Neural cell (in vitro differentiated cells): ENCODE measurements around the gene SAPCD1. TPM values are rescaled to one million over a fixed set of nuclear protein-coding genes. Genes with fewer than 3 reads are reported as not detected.

ENCODE experiments used
- H2AFZ ChIP-seq: fragments of 200-600, 300-800 bp; sonication (generic), shearing (Covaris generic); 2 replicates; pipeline ENCODE4 v1.6.0; 2014; ENCODE audit warnings: low read depth, mild to moderate bottlenecking, antibody characterized with exemption, low read length, moderate library complexity
- H3F3A ChIP-seq: fragments of 200-600 bp; shearing (Covaris generic); 2 replicates; pipeline ENCODE4 v1.6.1; 2016; ENCODE audit warnings: mild to moderate bottlenecking, moderate library complexity, mixed read lengths, antibody characterized with exemption, low read length; ENCODE audit not compliant: insufficient read depth, poor library complexity, severe bottlenecking
- H3K27ac ChIP-seq: fragments of 200-600, 300-800 bp; sonication (generic), shearing (Covaris generic); 2 replicates; pipeline ENCODE4 v1.5.1; 2014; ENCODE audit warnings: mild to moderate bottlenecking, low read length, moderate library complexity
- H3K27me3 ChIP-seq: fragments of 300-800, 200-600 bp; sonication (generic), shearing (Covaris generic); 2 replicates; pipeline ENCODE4 v1.6.0; 2014; ENCODE audit warnings: mild to moderate bottlenecking, low read depth, low read length, moderate library complexity; ENCODE audit not compliant: insufficient read depth
- H3K36me3 ChIP-seq: fragments of 300-800, 200-600 bp; sonication (generic), shearing (Covaris generic); 2 replicates; pipeline ENCODE4 v1.5.1; 2014; ENCODE audit warnings: mild to moderate bottlenecking, antibody characterized with exemption, low read length, moderate library complexity; ENCODE audit not compliant: insufficient read depth
- H3K4me2 ChIP-seq: fragments of 300-800, 200-600 bp; sonication (generic), shearing (Covaris generic); 2 replicates; pipeline ENCODE4 v1.6.0; 2014; ENCODE audit warnings: mild to moderate bottlenecking, low read length
- H3K4me3 ChIP-seq: fragments of 300-800, 200-600 bp; sonication (generic), shearing (Covaris generic); 2 replicates; pipeline ENCODE4 v1.5.1; 2014; ENCODE audit warnings: mild to moderate bottlenecking, low read length, moderate library complexity
- H3K79me2 ChIP-seq: fragments of 200-600 bp; shearing (Covaris generic); replicated peaks from 2 replicates; pipeline ENCODE4 v1.6.0; 2014; ENCODE audit warnings: mild to moderate bottlenecking, low read length, moderate library complexity; ENCODE audit not compliant: insufficient read depth
- H3K9ac ChIP-seq: fragments of 300-800, 200-600 bp; sonication (generic), shearing (Covaris generic); 2 replicates; pipeline ENCODE4 v1.6.1; 2016; ENCODE audit warnings: mild to moderate bottlenecking, low read length, mixed read lengths
- H3K9me2 ChIP-seq: fragments of 200-600 bp; shearing (Covaris generic); 2 replicates; pipeline ENCODE4 v1.6.1; 2016; ENCODE audit warnings: mild to moderate bottlenecking, low read length, mixed read lengths; ENCODE audit not compliant: insufficient read depth
- H3K9me3 ChIP-seq: fragments of 200-600, 300-800 bp; sonication (generic), shearing (Covaris generic); 2 replicates; pipeline ENCODE4 v1.6.1; 2016; ENCODE audit warnings: mild to moderate bottlenecking, mixed run types, low read length, moderate library complexity, mixed read lengths
- H4K20me1 ChIP-seq: fragments of 200-600 bp; shearing (Covaris generic); 2 replicates; pipeline ENCODE4 v1.6.1; 2016; ENCODE audit warnings: mild to moderate bottlenecking, mixed run types; ENCODE audit not compliant: insufficient read depth
- CTCF ChIP-seq: fragments of 450-650 bp; IDR thresholded peaks from 2 replicates; pipeline ENCODE4 v1.5.1; 2014; ENCODE audit warnings: antibody characterized with exemption, mild to moderate bottlenecking, moderate library complexity; ENCODE audit not compliant: poor library complexity, severe bottlenecking
- EP300 ChIP-seq: fragments of 450-650 bp; conservative IDR thresholded peaks from 2 replicates; pipeline ENCODE4 v1.6.1; 2014; ENCODE audit warnings: antibody characterized with exemption, mild to moderate bottlenecking, moderate library complexity; ENCODE audit not compliant: poor library complexity, severe bottlenecking
- EZH2 ChIP-seq: fragments of 200-600, 300-800 bp; shearing (Covaris generic), sonication (generic); IDR thresholded peaks from 2 replicates; pipeline ENCODE4 v1.6.1; 2014; ENCODE audit warnings: antibody characterized with exemption, low read length, borderline replicate concordance, mild to moderate bottlenecking; ENCODE audit not compliant: insufficient read depth, poor library complexity, severe bottlenecking
- MXI1 ChIP-seq: fragments of 450-650 bp; conservative IDR thresholded peaks from 2 replicates; pipeline ENCODE4 v1.6.1; 2014; ENCODE audit warnings: antibody characterized with exemption, mild to moderate bottlenecking; ENCODE audit not compliant: poor library complexity, severe bottlenecking
- POLR2AphosphoS5 ChIP-seq: IDR thresholded peaks from 2 replicates; pipeline ENCODE4 v1.6.1; 2012
- RAD21 ChIP-seq: fragments of 450-650 bp; conservative IDR thresholded peaks from 2 replicates; pipeline ENCODE4 v1.6.1; 2014; ENCODE audit warnings: antibody characterized with exemption, mild to moderate bottlenecking, moderate library complexity
- REST ChIP-seq: IDR thresholded peaks from 2 replicates; pipeline ENCODE4 v1.6.1; 2012; ENCODE audit warnings: borderline replicate concordance
- SMC3 ChIP-seq: fragments of 450-650 bp; conservative IDR thresholded peaks from 2 replicates; pipeline ENCODE4 v1.6.1; 2014; ENCODE audit warnings: antibody characterized with exemption, mild to moderate bottlenecking, moderate library complexity; ENCODE audit not compliant: poor library complexity
- TAF1 ChIP-seq: IDR thresholded peaks from 2 replicates; pipeline ENCODE4 v1.6.1; 2012; ENCODE audit warnings: low read depth
- polyA plus RNA-seq: library from polyadenylated mRNA; depleted of rRNA; stranded (reverse); fragments of >200 nt; gene quantifications from 2 replicates; pipeline ENCODE4 v1.2.3, GENCODE V29; 2014

The SAPCD1 gene
- polyA plus RNA-seq, 1 donor from 2014 or later, result not detected

- peak; percentile 85 for TF ChIP-seq MXI1
- no peak for TF ChIP-seq RAD21
- TF ChIP-seq EZH2, result no peak
- TF ChIP-seq POLR2AphosphoS5, result peak; percentile 18
- H3K36me3 ChIP-seq, result no peaks in the 10 kb centered on the region
- H4K20me1 ChIP-seq, result no peaks in the 10 kb centered on the region
- H3K27me3 ChIP-seq, result no peaks in the 10 kb centered on the region
- H2AFZ ChIP-seq, result peak within 1 kb of the TSS; percentile 42
- H3K79me2 ChIP-seq, result no peaks in the 10 kb centered on the region
- no peaks in the 10 kb centered on the region for H3F3A ChIP-seq
- peak within 1 kb of the TSS; percentile 60 for H3K4me2 ChIP-seq
- H3K27ac ChIP-seq, result no peak within 1 kb of the TSS
- H3K9ac ChIP-seq, result peak within 1 kb of the TSS; percentile 25
- H3K9me2 ChIP-seq, result no peaks in the 10 kb centered on the region
- no peaks in the 10 kb centered on the region for H3K9me3 ChIP-seq
- H3K4me3 ChIP-seq, result peak within 1 kb of the TSS; percentile 66
Measured at GRCh38 chr6:31739639-31740396, 22.6 kb upstream of the SAPCD1 start, which contains the start of gene MSH5. MSH5 (plus strand) TSS chr6:31740005; CDS start chr6:31740467, 462 bp downstream.

- H2AFZ ChIP-seq, result peak overlapping the region; percentile 42
- no peaks in the 10 kb centered on the region for H3F3A ChIP-seq
- peak overlapping the region; percentile 66 for H3K4me3 ChIP-seq
- H3K4me2 ChIP-seq, result no peak overlapping the region
- H3K79me2 ChIP-seq, result no peaks in the 10 kb centered on the region
- peak overlapping the region; percentile 25 for H3K9ac ChIP-seq
- H3K9me2 ChIP-seq, result no peaks in the 10 kb centered on the region
- no peaks in the 10 kb centered on the region for H3K27me3 ChIP-seq
- H3K9me3 ChIP-seq, result no peaks in the 10 kb centered on the region
- H3K27ac ChIP-seq, result no peak overlapping the region
- TF ChIP-seq EZH2 (no peak), EP300 (no peak), TAF1 (no peak), MXI1 (no peak), CTCF (no peak), POLR2AphosphoS5 (no peak), RAD21 (no peak), REST (no peak), SMC3 (no peak)
- no peaks in the 10 kb centered on the region for H4K20me1 ChIP-seq
- H3K36me3 ChIP-seq, result no peaks in the 10 kb centered on the region
Measured at GRCh38 chr6:31740397-31741223, 21.8 kb upstream of the SAPCD1 start.
